HepG2 (cell line): ENCODE results near the gene HERC4. TPM values are rescaled to one million over a fixed set of nuclear protein-coding genes. Genes with fewer than 3 reads are reported as not detected.
A peak's percentile ranks its signal among the peaks of the same experiment; 100 is the strongest.

Experiments
- HIVEP1 ChIP-seq: sonication (generic); formaldehyde crosslinking; IDR thresholded peaks from 2 replicates; pipeline ENCODE4 v1.4.0; 2020; ENCODE audit warnings: mild to moderate bottlenecking, missing genetic modification reagents
- MED8 ChIP-seq: sonication (generic); formaldehyde crosslinking; IDR thresholded peaks from 2 replicates; pipeline ENCODE4 v1.8.1; 2023; ENCODE audit warnings: mild to moderate bottlenecking, missing genetic modification reagents; ENCODE audit not compliant: insufficient replicate concordance
- PHF8 ChIP-seq: sonication (generic); formaldehyde crosslinking; IDR thresholded peaks from 2 replicates; pipeline ENCODE4 v1.5.0; 2020; ENCODE audit warnings: missing genetic modification reagents
- PPARG ChIP-seq: conservative IDR thresholded peaks from 2 replicates; pipeline ENCODE4 v1.6.1; 2016; ENCODE audit warnings: missing biosample characterization, missing genetic modification reagents
- RAD21 ChIP-seq: fragments of 450-650 bp; formaldehyde crosslinking; IDR thresholded peaks from 2 replicates; pipeline ENCODE4 v1.5.0; 2020; ENCODE audit warnings: mild to moderate bottlenecking
- RARA ChIP-seq: IDR thresholded peaks from 2 replicates; pipeline ENCODE4 v1.6.1; 2016; ENCODE audit warnings: missing genetic modification reagents, missing compliant biosample characterization
- SP4 ChIP-seq: sonication (generic); formaldehyde crosslinking; IDR thresholded peaks from 2 replicates; pipeline ENCODE4 v1.8.1; 2023; ENCODE audit warnings: mild to moderate bottlenecking, missing genetic modification reagents
- TARDBP ChIP-seq: sonication (generic); formaldehyde crosslinking; IDR thresholded peaks from 2 replicates; pipeline ENCODE4 v1.8.0; 2022; ENCODE audit warnings: mild to moderate bottlenecking, missing genetic modification reagents
- ZBTB38 ChIP-seq: sonication (generic); formaldehyde crosslinking; IDR thresholded peaks from 2 replicates; pipeline ENCODE4 v1.5.1; 2020; ENCODE audit warnings: mild to moderate bottlenecking, missing genetic modification reagents
- polyA plus RNA-seq, 8 experiments: library from polyadenylated mRNA; depleted of rRNA in 3 of 8; stranded (reverse) in 7 of 8; unstranded in 1 of 8; fragments of >200 nt; fragmentation: Illumina TruSeq in 4 of 8; extraction: Trizol in 4 of 8; gene quantifications; 2 replicates each; pipeline versions ENCODE4 v1.2.1 to v1.2.3, GENCODE V29; 2011 to 2016; ENCODE audit warnings: low read depth in 4 of 8, missing spikeins in 1 of 8, mixed read lengths in 1 of 8; ENCODE audit not compliant: insufficient read depth in 1 of 8
- total RNA-seq, 5 experiments: library from RNA; depleted of rRNA; stranded (reverse); fragments of >200 nt; fragmentation: Illumina TruSeq; extraction: Trizol; gene quantifications; 2 replicates each; pipeline ENCODE4 v1.2.3, GENCODE V29; 2016; ENCODE audit warnings: low read depth in 1 of 5
- TF ChIP-seq, protein P1 (sequence below): sonication (generic); formaldehyde crosslinking; IDR thresholded peaks from 2 replicates; pipeline ENCODE4 v1.5.0; 2020; ENCODE audit warnings: mild to moderate bottlenecking, missing genetic modification reagents, borderline replicate concordance
- TF ChIP-seq, protein P2 (sequence below): sonication (generic); formaldehyde crosslinking; IDR thresholded peaks from 2 replicates; pipeline ENCODE4 v1.4.0; 2020; ENCODE audit warnings: mild to moderate bottlenecking, missing genetic modification reagents
- TF ChIP-seq, protein P3 (sequence below): sonication (generic); formaldehyde crosslinking; IDR thresholded peaks from 2 replicates; pipeline ENCODE4 v1.4.0; 2020; ENCODE audit warnings: low read depth, missing genetic modification reagents
- TF ChIP-seq, protein P4 (sequence below): sonication (generic); formaldehyde crosslinking; IDR thresholded peaks from 2 replicates; pipeline ENCODE4 v1.5.0; 2020; ENCODE audit warnings: mild to moderate bottlenecking, missing genetic modification reagents

HERC4 gene
- total and polyA plus RNA-seq, 2 of the 13 experiments (the other 11 are each of a cell fraction or from before 2014, with no cell fraction given), result 9.8 to 20.2 TPM

DNA sequence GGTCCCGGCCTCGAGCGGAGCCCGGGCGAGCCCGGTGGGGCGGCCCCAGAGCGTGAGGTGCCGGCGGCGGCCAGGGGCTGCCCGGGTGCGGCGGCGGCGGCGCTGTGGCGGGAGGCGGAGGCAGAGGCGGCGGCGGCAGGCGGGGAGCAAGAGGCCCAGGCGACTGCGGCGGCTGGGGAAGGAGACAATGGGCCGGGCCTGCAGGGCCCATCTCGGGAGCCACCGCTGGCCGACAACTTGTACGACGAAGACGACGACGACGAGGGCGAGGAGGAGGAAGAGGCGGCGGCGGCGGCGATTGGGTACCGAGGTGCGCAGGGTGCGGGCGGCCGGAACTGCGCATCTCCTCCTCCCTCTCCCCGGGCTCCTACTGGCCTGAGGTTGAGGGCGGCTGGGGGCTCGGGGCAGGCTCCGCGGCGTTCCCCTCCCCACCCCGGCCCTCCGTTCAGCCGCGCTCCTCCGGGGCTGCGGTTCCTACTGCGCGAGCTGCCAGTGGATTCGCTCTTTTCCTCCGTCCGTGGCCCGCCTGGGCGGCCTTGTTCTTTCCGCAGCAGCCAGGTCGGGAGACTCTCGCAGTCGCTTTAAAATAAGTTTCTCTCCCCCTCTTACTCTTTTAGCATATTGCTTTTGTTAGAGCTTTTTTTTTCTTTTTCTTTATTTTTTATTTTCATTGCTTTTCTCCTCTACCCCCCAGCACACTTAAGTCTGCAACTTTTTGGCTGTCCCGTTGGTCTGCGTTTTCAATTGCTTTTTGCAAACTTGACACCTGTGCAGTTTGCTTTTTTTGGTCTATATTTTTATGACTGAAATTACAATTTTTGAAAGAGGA, 190.0 kb downstream of the HERC4 start (continued):
- TF ChIP-seq, protein P1, sequence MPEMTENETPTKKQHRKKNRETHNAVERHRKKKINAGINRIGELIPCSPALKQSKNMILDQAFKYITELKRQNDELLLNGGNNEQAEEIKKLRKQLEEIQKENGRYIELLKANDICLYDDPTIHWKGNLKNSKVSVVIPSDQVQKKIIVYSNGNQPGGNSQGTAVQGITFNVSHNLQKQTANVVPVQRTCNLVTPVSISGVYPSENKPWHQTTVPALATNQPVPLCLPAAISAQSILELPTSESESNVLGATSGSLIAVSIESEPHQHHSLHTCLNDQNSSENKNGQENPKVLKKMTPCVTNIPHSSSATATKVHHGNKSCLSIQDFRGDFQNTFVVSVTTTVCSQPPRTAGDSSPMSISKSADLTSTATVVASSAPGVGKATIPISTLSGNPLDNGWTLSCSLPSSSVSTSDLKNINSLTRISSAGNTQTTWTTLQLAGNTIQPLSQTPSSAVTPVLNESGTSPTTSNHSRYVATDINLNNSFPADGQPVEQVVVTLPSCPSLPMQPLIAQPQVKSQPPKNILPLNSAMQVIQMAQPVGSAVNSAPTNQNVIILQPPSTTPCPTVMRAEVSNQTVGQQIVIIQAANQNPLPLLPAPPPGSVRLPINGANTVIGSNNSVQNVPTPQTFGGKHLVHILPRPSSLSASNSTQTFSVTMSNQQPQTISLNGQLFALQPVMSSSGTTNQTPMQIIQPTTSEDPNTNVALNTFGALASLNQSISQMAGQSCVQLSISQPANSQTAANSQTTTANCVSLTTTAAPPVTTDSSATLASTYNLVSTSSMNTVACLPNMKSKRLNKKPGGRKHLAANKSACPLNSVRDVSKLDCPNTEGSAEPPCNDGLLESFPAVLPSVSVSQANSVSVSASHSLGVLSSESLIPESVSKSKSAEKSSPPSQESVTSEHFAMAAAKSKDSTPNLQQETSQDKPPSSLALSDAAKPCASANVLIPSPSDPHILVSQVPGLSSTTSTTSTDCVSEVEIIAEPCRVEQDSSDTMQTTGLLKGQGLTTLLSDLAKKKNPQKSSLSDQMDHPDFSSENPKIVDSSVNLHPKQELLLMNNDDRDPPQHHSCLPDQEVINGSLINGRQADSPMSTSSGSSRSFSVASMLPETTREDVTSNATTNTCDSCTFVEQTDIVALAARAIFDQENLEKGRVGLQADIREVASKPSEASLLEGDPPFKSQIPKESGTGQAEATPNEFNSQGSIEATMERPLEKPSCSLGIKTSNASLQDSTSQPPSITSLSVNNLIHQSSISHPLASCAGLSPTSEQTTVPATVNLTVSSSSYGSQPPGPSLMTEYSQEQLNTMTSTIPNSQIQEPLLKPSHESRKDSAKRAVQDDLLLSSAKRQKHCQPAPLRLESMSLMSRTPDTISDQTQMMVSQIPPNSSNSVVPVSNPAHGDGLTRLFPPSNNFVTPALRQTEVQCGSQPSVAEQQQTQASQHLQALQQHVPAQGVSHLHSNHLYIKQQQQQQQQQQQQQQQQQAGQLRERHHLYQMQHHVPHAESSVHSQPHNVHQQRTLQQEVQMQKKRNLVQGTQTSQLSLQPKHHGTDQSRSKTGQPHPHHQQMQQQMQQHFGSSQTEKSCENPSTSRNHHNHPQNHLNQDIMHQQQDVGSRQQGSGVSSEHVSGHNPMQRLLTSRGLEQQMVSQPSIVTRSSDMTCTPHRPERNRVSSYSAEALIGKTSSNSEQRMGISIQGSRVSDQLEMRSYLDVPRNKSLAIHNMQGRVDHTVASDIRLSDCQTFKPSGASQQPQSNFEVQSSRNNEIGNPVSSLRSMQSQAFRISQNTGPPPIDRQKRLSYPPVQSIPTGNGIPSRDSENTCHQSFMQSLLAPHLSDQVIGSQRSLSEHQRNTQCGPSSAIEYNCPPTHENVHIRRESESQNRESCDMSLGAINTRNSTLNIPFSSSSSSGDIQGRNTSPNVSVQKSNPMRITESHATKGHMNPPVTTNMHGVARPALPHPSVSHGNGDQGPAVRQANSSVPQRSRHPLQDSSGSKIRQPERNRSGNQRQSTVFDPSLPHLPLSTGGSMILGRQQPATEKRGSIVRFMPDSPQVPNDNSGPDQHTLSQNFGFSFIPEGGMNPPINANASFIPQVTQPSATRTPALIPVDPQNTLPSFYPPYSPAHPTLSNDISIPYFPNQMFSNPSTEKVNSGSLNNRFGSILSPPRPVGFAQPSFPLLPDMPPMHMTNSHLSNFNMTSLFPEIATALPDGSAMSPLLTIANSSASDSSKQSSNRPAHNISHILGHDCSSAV, result no peak
- peak; percentile 66 for TF ChIP-seq PHF8 (CRISPR knock-in tag)
- TF ChIP-seq RAD21 (CRISPR knock-in tag), result no peak; the same call in 1 of the 2 replicates
- no peak for TF ChIP-seq TARDBP (CRISPR knock-in tag)
- no peak for TF ChIP-seq ZBTB38 (CRISPR knock-in tag)
- TF ChIP-seq SP4 (CRISPR knock-in tag), result no peak
- TF ChIP-seq, protein P2, sequence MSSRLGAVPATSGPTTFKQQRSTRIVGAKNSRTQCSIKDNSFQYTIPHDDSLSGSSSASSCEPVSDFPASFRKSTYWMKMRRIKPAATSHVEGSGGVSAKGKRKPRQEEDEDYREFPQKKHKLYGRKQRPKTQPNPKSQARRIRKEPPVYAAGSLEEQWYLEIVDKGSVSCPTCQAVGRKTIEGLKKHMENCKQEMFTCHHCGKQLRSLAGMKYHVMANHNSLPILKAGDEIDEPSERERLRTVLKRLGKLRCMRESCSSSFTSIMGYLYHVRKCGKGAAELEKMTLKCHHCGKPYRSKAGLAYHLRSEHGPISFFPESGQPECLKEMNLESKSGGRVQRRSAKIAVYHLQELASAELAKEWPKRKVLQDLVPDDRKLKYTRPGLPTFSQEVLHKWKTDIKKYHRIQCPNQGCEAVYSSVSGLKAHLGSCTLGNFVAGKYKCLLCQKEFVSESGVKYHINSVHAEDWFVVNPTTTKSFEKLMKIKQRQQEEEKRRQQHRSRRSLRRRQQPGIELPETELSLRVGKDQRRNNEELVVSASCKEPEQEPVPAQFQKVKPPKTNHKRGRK, result no peak
- TF ChIP-seq HIVEP1 (CRISPR knock-in tag), result no peak
- no peak for TF ChIP-seq MED8 (CRISPR knock-in tag)
- TF ChIP-seq, protein P3, sequence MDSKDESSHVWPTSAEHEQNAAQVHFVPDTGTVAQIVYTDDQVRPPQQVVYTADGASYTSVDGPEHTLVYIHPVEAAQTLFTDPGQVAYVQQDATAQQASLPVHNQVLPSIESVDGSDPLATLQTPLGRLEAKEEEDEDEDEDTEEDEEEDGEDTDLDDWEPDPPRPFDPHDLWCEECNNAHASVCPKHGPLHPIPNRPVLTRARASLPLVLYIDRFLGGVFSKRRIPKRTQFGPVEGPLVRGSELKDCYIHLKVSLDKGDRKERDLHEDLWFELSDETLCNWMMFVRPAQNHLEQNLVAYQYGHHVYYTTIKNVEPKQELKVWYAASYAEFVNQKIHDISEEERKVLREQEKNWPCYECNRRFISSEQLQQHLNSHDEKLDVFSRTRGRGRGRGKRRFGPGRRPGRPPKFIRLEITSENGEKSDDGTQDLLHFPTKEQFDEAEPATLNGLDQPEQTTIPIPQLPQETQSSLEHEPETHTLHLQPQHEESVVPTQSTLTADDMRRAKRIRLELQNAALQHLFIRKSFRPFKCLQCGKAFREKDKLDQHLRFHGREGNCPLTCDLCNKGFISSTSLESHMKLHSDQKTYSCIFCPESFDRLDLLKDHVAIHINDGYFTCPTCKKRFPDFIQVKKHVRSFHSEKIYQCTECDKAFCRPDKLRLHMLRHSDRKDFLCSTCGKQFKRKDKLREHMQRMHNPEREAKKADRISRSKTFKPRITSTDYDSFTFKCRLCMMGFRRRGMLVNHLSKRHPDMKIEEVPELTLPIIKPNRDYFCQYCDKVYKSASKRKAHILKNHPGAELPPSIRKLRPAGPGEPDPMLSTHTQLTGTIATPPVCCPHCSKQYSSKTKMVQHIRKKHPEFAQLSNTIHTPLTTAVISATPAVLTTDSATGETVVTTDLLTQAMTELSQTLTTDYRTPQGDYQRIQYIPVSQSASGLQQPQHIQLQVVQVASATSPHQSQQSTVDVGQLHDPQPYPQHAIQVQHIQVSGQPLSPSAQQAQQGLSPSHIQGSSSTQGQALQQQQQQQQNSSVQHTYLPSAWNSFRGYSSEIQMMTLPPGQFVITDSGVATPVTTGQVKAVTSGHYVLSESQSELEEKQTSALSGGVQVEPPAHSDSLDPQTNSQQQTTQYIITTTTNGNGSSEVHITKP (CRISPR knock-in tag), result no peak
- no peak for TF ChIP-seq PPARG (CRISPR knock-in tag)
- no peak for TF ChIP-seq RARA
- TF ChIP-seq, protein P4, sequence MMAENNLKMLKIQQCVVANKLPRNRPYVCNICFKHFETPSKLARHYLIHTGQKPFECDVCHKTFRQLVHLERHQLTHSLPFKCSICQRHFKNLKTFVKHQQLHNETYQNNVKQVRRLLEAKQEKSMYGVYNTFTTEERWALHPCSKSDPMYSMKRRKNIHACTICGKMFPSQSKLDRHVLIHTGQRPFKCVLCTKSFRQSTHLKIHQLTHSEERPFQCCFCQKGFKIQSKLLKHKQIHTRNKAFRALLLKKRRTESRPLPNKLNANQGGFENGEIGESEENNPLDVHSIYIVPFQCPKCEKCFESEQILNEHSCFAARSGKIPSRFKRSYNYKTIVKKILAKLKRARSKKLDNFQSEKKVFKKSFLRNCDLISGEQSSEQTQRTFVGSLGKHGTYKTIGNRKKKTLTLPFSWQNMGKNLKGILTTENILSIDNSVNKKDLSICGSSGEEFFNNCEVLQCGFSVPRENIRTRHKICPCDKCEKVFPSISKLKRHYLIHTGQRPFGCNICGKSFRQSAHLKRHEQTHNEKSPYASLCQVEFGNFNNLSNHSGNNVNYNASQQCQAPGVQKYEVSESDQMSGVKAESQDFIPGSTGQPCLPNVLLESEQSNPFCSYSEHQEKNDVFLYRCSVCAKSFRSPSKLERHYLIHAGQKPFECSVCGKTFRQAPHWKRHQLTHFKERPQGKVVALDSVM (CRISPR knock-in tag), result 0 out of 2 replicates have a peak, but pooled peaks have one; percentile 4
